Stomach (tissue), 9 donors: ENCODE data around the gene CBL. TPM values are rescaled to one million over a fixed set of nuclear protein-coding genes. Genes with fewer than 3 reads are reported as not detected.

ENCODE experiments used
- DNase-seq, 2 donors: peaks; one replicate each; pipeline versions ENCODE4 v3.0.0 to v3.0.0-alpha.2; 2013 to 2019
- H3K27ac ChIP-seq, 5 donors: fragments of 200-600 bp in 4 of 5; sonication (generic) in 4 of 5; one replicate each; pipeline ENCODE4 v1.5.1; 2013 to 2019; ENCODE audit warnings: mild to moderate bottlenecking in 1 of 5, moderate library complexity in 1 of 5
- H3K27me3 ChIP-seq, 3 donors: fragments of 200-600 bp; sonication (generic); one replicate each; pipeline ENCODE4 v1.5.1; 2017 to 2019; ENCODE audit warnings: mixed run types in 1 of 3
- H3K36me3 ChIP-seq, 4 donors: fragments of 200-600 bp; sonication (generic); 1 replicate in 3 of 4; 2 replicates in 1 of 4; pipeline ENCODE4 v1.5.1; 2016 to 2019
- H3K4me1 ChIP-seq, 4 donors: fragments of 200-600 bp; sonication (generic); one replicate each; pipeline ENCODE4 v1.5.1; 2016 to 2019
- H3K4me3 ChIP-seq, 4 donors: fragments of 200-600 bp; sonication (generic) in 3 of 4; one replicate each; pipeline ENCODE4 v1.5.1; 2016 to 2019; ENCODE audit warnings: mild to moderate bottlenecking in 1 of 4
- H3K9me3 ChIP-seq, 4 donors: fragments of 200-600 bp; sonication (generic); one replicate each; pipeline ENCODE4 v1.5.1; 2016 to 2019
- EP300 ChIP-seq: sonication (generic); formaldehyde crosslinking; IDR thresholded peaks from one replicate; pipeline ENCODE4 v1.6.1; 2017; ENCODE audit warnings: antibody characterized with exemption
- POLR2A ChIP-seq, 4 donors: fragments of 450-650 bp; IDR thresholded peaks; one replicate each; pipeline ENCODE4 v1.6.1; 2016; ENCODE audit warnings: antibody characterized with exemption in 4 of 4, control low read depth in 2 of 4, mild to moderate bottlenecking in 1 of 4, moderate library complexity in 1 of 4
- POLR2AphosphoS5 ChIP-seq, 3 donors: sonication (generic); formaldehyde crosslinking; IDR thresholded peaks; one replicate each; pipeline ENCODE4 v1.6.1; 2016; ENCODE audit warnings: antibody characterized with exemption in 3 of 3
- WGBS, 5 donors: extraction: QIAGEN DNeasy Blood & Tissue Kit in 3 of 5; methylation state at CpG; one replicate each; pipeline versions ENCODE4 v1.1.5 to v1.1.7; 2013 to 2018; 5-methylcytosine and 5-hydroxymethylcytosine counted together
- intact Hi-C: fragments of 100-400 bp; cut with DNase I; formaldehyde crosslinking; loops from one replicate; pipeline ENCODE4 v1.15.1; 2023; ENCODE audit warnings: low total_unique reads
- polyA plus RNA-seq, 3 donors: library from polyadenylated mRNA; stranded (reverse); fragments of 200-250 nt; gene quantifications; one replicate each; pipeline ENCODE4 v1.2.3, GENCODE V29; 2013
- total RNA-seq, 5 donors: library from RNA; depleted of rRNA; stranded (reverse); fragments of >200 nt; gene quantifications; one replicate each; pipeline versions ENCODE4 v1.1.0 to v1.2.3, GENCODE V29; 2014 to 2016
- TF ChIP-seq, protein P1 (sequence below), 7 experiments: fragments of 450-650 bp in 4 of 7; fragments of 200-600 bp in 3 of 7; sonication (generic) in 3 of 7; IDR thresholded peaks; one replicate each; pipeline ENCODE4 v1.5.1; 2016 to 2019; ENCODE audit warnings: antibody characterized with exemption in 7 of 7, control low read depth in 2 of 7, mild to moderate bottlenecking in 1 of 7
- donor health status: healthy with polysubstance abuse.
- donor health status: Bipolar disorder and iron deficiency.
- donor health status: healthy.

The CBL gene
- total and polyA plus RNA-seq, 8 donors, result 1.4 to 13.8 (median 7.9) TPM

GRCh38 chr11:119229288-119229672, 23.1 kb downstream of the CBL start:
- TF ChIP-seq EP300 (no peak), POLR2A (IDR thresholded peaks at IDR 0.05) (no peak), POLR2AphosphoS5 (IDR thresholded peaks at IDR 0.05) (no peak)
- TF ChIP-seq, protein P1, sequence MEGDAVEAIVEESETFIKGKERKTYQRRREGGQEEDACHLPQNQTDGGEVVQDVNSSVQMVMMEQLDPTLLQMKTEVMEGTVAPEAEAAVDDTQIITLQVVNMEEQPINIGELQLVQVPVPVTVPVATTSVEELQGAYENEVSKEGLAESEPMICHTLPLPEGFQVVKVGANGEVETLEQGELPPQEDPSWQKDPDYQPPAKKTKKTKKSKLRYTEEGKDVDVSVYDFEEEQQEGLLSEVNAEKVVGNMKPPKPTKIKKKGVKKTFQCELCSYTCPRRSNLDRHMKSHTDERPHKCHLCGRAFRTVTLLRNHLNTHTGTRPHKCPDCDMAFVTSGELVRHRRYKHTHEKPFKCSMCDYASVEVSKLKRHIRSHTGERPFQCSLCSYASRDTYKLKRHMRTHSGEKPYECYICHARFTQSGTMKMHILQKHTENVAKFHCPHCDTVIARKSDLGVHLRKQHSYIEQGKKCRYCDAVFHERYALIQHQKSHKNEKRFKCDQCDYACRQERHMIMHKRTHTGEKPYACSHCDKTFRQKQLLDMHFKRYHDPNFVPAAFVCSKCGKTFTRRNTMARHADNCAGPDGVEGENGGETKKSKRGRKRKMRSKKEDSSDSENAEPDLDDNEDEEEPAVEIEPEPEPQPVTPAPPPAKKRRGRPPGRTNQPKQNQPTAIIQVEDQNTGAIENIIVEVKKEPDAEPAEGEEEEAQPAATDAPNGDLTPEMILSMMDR (IDR thresholded peaks at IDR 0.05), result no peak
- intact Hi-C loops, result no loop called here
- 57 to 75% (median 69%) methylated on average over 3 of the region's 3 CpGs for WGBS, 5 donors
- H3K4me1 ChIP-seq, result peaks cover 0 to 15% (median 5%) of the 10 kb centered on the region in 4 donors
- no peak overlapping the region for H3K27ac ChIP-seq
- DNase-seq, result no peak
- no peaks in the 10 kb centered on the region for H3K9me3 ChIP-seq
- no peak overlapping the region for H3K4me3 ChIP-seq
- peaks cover 8 to 21% (median 20%) of the 10 kb centered on the region in 4 donors for H3K36me3 ChIP-seq
- no peaks in the 10 kb centered on the region for H3K27me3 ChIP-seq

DNA sequence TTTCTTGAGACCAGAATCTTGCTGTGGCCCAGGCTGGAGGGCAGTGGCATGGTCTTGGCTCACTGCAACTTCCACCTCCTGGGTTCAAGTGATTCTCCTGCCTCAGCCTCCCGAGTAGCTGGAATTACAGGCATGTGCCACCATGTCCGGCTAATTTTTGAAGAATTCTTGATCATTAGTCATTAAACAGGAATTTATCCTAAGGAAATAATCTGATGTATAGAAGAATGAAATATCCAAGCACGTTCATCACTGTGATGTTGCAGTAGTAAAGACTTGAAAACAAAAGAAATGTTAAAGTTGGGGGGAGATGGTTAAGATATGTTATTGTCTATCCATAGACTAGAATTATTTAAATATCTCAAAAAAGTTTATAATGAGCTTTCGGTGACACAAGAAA, 23.6 kb downstream of the CBL start:
- intact Hi-C loops, result no loop called here
- no peaks in the 10 kb centered on the region for H3K27me3 ChIP-seq
- WGBS, 5 donors, result 89 to 97% (median 93%) methylated on average over 4 of the region's 4 CpGs
- peaks cover 8 to 25% (median 24%) of the 10 kb centered on the region in 4 donors for H3K36me3 ChIP-seq
- peaks cover 0 to 15% (median 5%) of the 10 kb centered on the region in 4 donors for H3K4me1 ChIP-seq
- TF ChIP-seq EP300 (no peak), POLR2A (IDR thresholded peaks at IDR 0.05) (no peak), POLR2AphosphoS5 (IDR thresholded peaks at IDR 0.05) (no peak)
- TF ChIP-seq, protein P1 (IDR thresholded peaks at IDR 0.05), result no peak
- H3K27ac ChIP-seq, result no peak overlapping the region
- no peak overlapping the region for H3K4me3 ChIP-seq
- no peaks in the 10 kb centered on the region for H3K9me3 ChIP-seq
- no peak for DNase-seq

GRCh38 chr11:119236490-119236889, 30.4 kb downstream of the CBL start:
- intact Hi-C loops, result no loop called here
- Histone ChIP-seq H3K27me3 (no peaks in the 10 kb centered on the region), H3K9me3 (no peaks in the 10 kb centered on the region), H3K27ac (no peak overlapping the region), H3K4me3 (no peak overlapping the region), H3K36me3 (peaks cover 8 to 41% (median 37%) of the 10 kb centered on the region in 4 donors), H3K4me1 (peaks cover 0 to 11% (median 4%) of the 10 kb centered on the region in 4 donors)
- no peak for TF ChIP-seq POLR2A (IDR thresholded peaks at IDR 0.05)
- DNase-seq, result no peak

DNA sequence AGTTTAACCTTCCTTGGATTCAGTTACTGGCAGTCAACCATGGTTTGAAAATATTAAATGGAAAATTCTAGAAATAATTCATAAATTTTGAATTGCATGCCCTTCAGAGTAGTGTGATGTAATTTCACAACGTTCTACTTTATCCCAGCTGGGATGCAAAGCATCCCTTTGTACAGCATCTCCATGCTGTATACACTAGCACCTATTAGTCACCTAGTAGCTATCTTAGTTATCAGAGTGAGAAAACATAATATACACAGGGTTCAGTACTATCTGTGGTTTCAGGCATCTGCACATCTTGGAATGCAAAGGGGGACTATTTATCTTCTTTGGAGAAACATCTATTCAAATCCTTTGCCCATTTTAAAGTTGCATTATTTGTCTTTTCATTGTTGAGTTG, 30.8 kb downstream of the CBL start:
- TF ChIP-seq, protein P1 (IDR thresholded peaks at IDR 0.05), result no peak
- TF ChIP-seq POLR2A (IDR thresholded peaks at IDR 0.05) (no peak), EP300 (no peak), POLR2AphosphoS5 (IDR thresholded peaks at IDR 0.05) (no peak)
- peaks cover 0 to 11% (median 4%) of the 10 kb centered on the region in 4 donors for H3K4me1 ChIP-seq
- H3K27me3 ChIP-seq, result no peaks in the 10 kb centered on the region
- H3K4me3 ChIP-seq, result no peak overlapping the region
- peaks cover 8 to 41% (median 37%) of the 10 kb centered on the region in 4 donors for H3K36me3 ChIP-seq
- no peaks in the 10 kb centered on the region for H3K9me3 ChIP-seq
- no peak for DNase-seq
- no peak overlapping the region for H3K27ac ChIP-seq
- intact Hi-C loops, result no loop called here
- WGBS, 5 donors, result 60 to 85% (median 74%) methylated on average over 1 of the region's 1 CpG

GRCh38 chr11:119237515-119237914, 31.4 kb downstream of the CBL start:
- DNase-seq, result no peak
- H3K4me1 ChIP-seq, result peaks cover 0 to 11% (median 4%) of the 10 kb centered on the region in 4 donors
- TF ChIP-seq, protein P1 (IDR thresholded peaks at IDR 0.05), result no peak
- no peak for TF ChIP-seq POLR2AphosphoS5 (IDR thresholded peaks at IDR 0.05)
- TF ChIP-seq EP300, result no peak
- no peaks in the 10 kb centered on the region for H3K27me3 ChIP-seq
- H3K36me3 ChIP-seq, result peaks cover 7 to 38% (median 34%) of the 10 kb centered on the region in 4 donors
- H3K4me3 ChIP-seq, result no peak overlapping the region
- intact Hi-C loops, result no loop called here
- no peak overlapping the region for H3K27ac ChIP-seq
- no peaks in the 10 kb centered on the region for H3K9me3 ChIP-seq
